Lung (tissue), 12 donors: Measurements from ENCODE around the gene EYS. TPM values are rescaled to one million over a fixed set of nuclear protein-coding genes. Genes with fewer than 3 reads are reported as not detected.

ENCODE experiments used
- ATAC-seq: fragments of 200-7000 bp; cut with Tn5 transposase; one replicate; pipeline ENCODE4 v1.9.1; 2020; ENCODE audit warnings: moderate number of reproducible peaks; ENCODE audit not compliant: insufficient read depth, low FRiP score
- DNase-seq, 3 donors: peaks; one replicate each; pipeline ENCODE4 v3.0.0-alpha.2; 2013 to 2017
- H3K27ac ChIP-seq, 2 donors: one replicate each; pipeline ENCODE4 v1.5.1; 2013; ENCODE audit warnings: mild to moderate bottlenecking in 2 of 2, moderate library complexity in 2 of 2, control low read depth in 1 of 2, inconsistent platforms in 1 of 2, low read depth in 1 of 2, low read length in 1 of 2
- H3K27me3 ChIP-seq, 3 donors: one replicate each; pipeline ENCODE4 v1.5.1; 2013; ENCODE audit warnings: low read length in 2 of 3; ENCODE audit not compliant: control insufficient read depth in 3 of 3, insufficient read depth in 3 of 3
- H3K36me3 ChIP-seq, 4 donors: one replicate each; pipeline ENCODE4 v1.5.1; 2013; ENCODE audit warnings: low read length in 4 of 4, mild to moderate bottlenecking in 1 of 4, moderate library complexity in 1 of 4; ENCODE audit not compliant: control insufficient read depth in 4 of 4, insufficient read depth in 4 of 4
- H3K4me1 ChIP-seq, 5 donors: one replicate each; pipeline ENCODE4 v1.5.1; 2013; ENCODE audit warnings: low read length in 5 of 5, mild to moderate bottlenecking in 2 of 5, moderate library complexity in 1 of 5; ENCODE audit not compliant: control insufficient read depth in 5 of 5, insufficient read depth in 5 of 5
- H3K4me3 ChIP-seq: one replicate; pipeline ENCODE4 v1.5.1; 2013; ENCODE audit warnings: mild to moderate bottlenecking, control low read depth, moderate library complexity
- H3K9ac ChIP-seq, 2 donors: one replicate each; pipeline ENCODE4 v1.5.1; 2013; ENCODE audit warnings: low read length in 2 of 2, control low read depth in 1 of 2; ENCODE audit not compliant: insufficient read depth in 1 of 2
- H3K9me3 ChIP-seq, 4 donors: one replicate each; pipeline ENCODE4 v1.5.1; 2013; ENCODE audit warnings: low read length in 3 of 4, mild to moderate bottlenecking in 1 of 4, moderate library complexity in 1 of 4; ENCODE audit not compliant: control insufficient read depth in 4 of 4, insufficient read depth in 3 of 4
- WGBS, 2 donors: extraction: QIAGEN DNeasy Blood & Tissue Kit; methylation state at CpG; one replicate each; pipeline ENCODE4 v1.1.7; 2013; 5-methylcytosine and 5-hydroxymethylcytosine counted together
- polyA plus RNA-seq, 2 donors: library from polyadenylated mRNA; stranded (reverse); fragments of 200-250 nt; gene quantifications; one replicate each; pipeline ENCODE4 v1.2.1, GENCODE V29; 2013
- total RNA-seq, 2 donors: library from RNA; depleted of rRNA in 1 of 2; stranded (reverse); fragments of >200 nt in 1 of 2; gene quantifications; one replicate each; pipeline ENCODE4 v1.2.1, GENCODE V29; 2014 to 2021
- TF ChIP-seq, protein P1 (sequence below): IDR thresholded peaks from 2 replicates; pipeline ENCODE4 v1.5.1; 2012; ENCODE audit warnings: mild to moderate bottlenecking; ENCODE audit errors: control extremely low read depth, extremely low read depth
- donor health status: control.
- donor health status: control.
- donor health status: Bipolar disorder and iron deficiency.
- donor health status: healthy.
- donor health status: DM: yes; HTN: yes; CAD: no.

The EYS gene
- total and polyA plus RNA-seq, 4 donors = 0.06 to 0.34 (median 0.12) TPM

- DNase-seq (no peak), ATAC-seq (no peak)
- H3K27me3 ChIP-seq = no peaks in the 10 kb centered on the region
- H3K27ac ChIP-seq = no peak overlapping the region
- no peaks in the 10 kb centered on the region for H3K36me3 ChIP-seq
- TF ChIP-seq, protein P1, sequence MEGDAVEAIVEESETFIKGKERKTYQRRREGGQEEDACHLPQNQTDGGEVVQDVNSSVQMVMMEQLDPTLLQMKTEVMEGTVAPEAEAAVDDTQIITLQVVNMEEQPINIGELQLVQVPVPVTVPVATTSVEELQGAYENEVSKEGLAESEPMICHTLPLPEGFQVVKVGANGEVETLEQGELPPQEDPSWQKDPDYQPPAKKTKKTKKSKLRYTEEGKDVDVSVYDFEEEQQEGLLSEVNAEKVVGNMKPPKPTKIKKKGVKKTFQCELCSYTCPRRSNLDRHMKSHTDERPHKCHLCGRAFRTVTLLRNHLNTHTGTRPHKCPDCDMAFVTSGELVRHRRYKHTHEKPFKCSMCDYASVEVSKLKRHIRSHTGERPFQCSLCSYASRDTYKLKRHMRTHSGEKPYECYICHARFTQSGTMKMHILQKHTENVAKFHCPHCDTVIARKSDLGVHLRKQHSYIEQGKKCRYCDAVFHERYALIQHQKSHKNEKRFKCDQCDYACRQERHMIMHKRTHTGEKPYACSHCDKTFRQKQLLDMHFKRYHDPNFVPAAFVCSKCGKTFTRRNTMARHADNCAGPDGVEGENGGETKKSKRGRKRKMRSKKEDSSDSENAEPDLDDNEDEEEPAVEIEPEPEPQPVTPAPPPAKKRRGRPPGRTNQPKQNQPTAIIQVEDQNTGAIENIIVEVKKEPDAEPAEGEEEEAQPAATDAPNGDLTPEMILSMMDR = no peak
- no peaks in the 10 kb centered on the region for H3K4me1 ChIP-seq
- peaks cover 0 to 3% (median 0%) of the 10 kb centered on the region in 4 donors for H3K9me3 ChIP-seq
- no peak overlapping the region for H3K4me3 ChIP-seq
- 70 to 77% methylated on average over 3 of the region's 3 CpGs for WGBS, 2 donors
- H3K9ac ChIP-seq = no peak overlapping the region
Measured at GRCh38 chr6:63792736-63793464, 1914.1 kb downstream of the EYS start.

DNA sequence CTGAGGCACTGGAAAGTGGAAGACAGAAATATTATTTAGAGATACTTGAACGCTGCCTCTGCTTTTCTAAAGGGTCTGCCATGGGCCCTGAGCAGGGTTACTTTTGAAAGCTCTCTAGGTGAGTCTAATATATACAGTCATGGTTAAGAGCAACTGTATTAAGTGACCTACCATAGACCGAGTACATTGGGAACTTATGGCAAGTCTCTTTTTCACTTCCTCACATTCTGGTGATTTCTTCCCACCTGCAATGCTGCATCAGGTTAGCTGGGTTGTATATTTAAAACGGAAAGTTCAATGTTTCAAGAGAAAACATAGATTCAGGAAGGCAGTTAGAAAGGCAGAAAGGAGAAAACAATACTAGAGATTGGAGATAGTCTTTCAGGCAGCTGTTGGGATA, 1916.7 kb downstream of the EYS start:
- Histone ChIP-seq H3K36me3 (no peaks in the 10 kb centered on the region), H3K27me3 (no peaks in the 10 kb centered on the region), H3K27ac (no peak overlapping the region), H3K4me3 (no peak overlapping the region), H3K9ac (no peak overlapping the region), H3K4me1 (no peaks in the 10 kb centered on the region), H3K9me3 (peaks cover 0 to 3% (median 0%) of the 10 kb centered on the region in 4 donors)
- whole genome bisulfite sequencing, 2 donors = 85 to 89% methylated on average over 3 of the region's 3 CpGs
- DNase-seq = no peak
- TF ChIP-seq, protein P1 = no peak
- ATAC-seq = no peak

GRCh38 chr6:63789699-63790098, 1917.3 kb downstream of the EYS start:
- no peak overlapping the region for H3K9ac ChIP-seq
- DNase-seq (no peak), ATAC-seq (no peak)
- no peak overlapping the region for H3K4me3 ChIP-seq
- H3K36me3 ChIP-seq = no peaks in the 10 kb centered on the region
- peaks cover 0 to 3% (median 0%) of the 10 kb centered on the region in 4 donors for H3K9me3 ChIP-seq
- TF ChIP-seq, protein P1 = no peak
- no peaks in the 10 kb centered on the region for H3K27me3 ChIP-seq
- no peaks in the 10 kb centered on the region for H3K4me1 ChIP-seq
- H3K27ac ChIP-seq = no peak overlapping the region
- WGBS, 2 donors = 75 to 76% methylated on average over 3 of the region's 3 CpGs

DNA sequence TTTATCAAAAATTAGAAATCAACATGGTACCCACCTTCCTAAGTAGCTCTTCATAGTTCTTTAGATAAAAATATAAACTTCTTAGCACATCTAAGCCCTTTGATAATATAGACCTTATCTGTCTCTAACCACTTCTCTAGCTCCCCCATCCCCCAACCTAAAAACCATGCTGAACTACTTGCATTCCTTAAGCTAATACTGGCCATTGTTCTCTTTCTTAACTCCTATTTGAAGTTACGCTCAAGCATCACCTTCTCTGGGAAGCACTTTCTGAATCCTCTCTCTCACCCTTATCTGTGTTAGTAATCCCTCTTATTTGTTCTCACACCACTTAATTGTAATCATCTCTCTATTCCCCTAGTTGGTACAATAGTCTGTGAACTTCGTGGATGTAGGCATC, 1918.5 kb downstream of the EYS start:
- H3K27ac ChIP-seq = no peak overlapping the region
- ATAC-seq = no peak
- H3K36me3 ChIP-seq = no peaks in the 10 kb centered on the region
- H3K9ac ChIP-seq = no peak overlapping the region
- no peak overlapping the region for H3K4me3 ChIP-seq
- H3K27me3 ChIP-seq = no peaks in the 10 kb centered on the region
- peaks cover 0 to 3% (median 0%) of the 10 kb centered on the region in 4 donors for H3K9me3 ChIP-seq
- no peak for DNase-seq
- TF ChIP-seq, protein P1 = no peak
- 77 to 93% methylated on average over 2 of the region's 2 CpGs for WGBS, 2 donors
- H3K4me1 ChIP-seq = no peaks in the 10 kb centered on the region
